OCI-LY3 (cell line): Measurements from ENCODE around the gene GAL3ST2.

ENCODE experiments used
- CTCF ChIP-seq: fragments of 200-600, 300-600 bp; sonication (generic); IDR thresholded peaks from 2 replicates; pipeline ENCODE4 v1.5.1; 2014; ENCODE audit warnings: antibody characterized with exemption, low read length, low read depth
- EZH2phosphoT487 ChIP-seq: fragments of 200-600 bp; shearing (Covaris generic); IDR thresholded peaks from 2 replicates; pipeline ENCODE4 v1.6.1; 2018; ENCODE audit warnings: antibody characterized with exemption, mixed run types, low read depth

- TF ChIP-seq CTCF: no peak
- no peak for TF ChIP-seq EZH2phosphoT487
Observed at GRCh38 chr2:241811201-241811951, 34.8 kb downstream of the GAL3ST2 start.
